Neural cell (in vitro differentiated cells): ENCODE results near the gene SERPINI1. TPM values are rescaled to one million over a fixed set of nuclear protein-coding genes. Genes with fewer than 3 reads are reported as not detected.

Experiments
- H2AFZ ChIP-seq: fragments of 200-600, 300-800 bp; sonication (generic), shearing (Covaris generic); 2 replicates; pipeline ENCODE4 v1.6.0; 2014; ENCODE audit warnings: low read depth, mild to moderate bottlenecking, antibody characterized with exemption, low read length, moderate library complexity
- H3F3A ChIP-seq: fragments of 200-600 bp; shearing (Covaris generic); 2 replicates; pipeline ENCODE4 v1.6.1; 2016; ENCODE audit warnings: mild to moderate bottlenecking, moderate library complexity, mixed read lengths, antibody characterized with exemption, low read length; ENCODE audit not compliant: insufficient read depth, poor library complexity, severe bottlenecking
- H3K27ac ChIP-seq: fragments of 200-600, 300-800 bp; sonication (generic), shearing (Covaris generic); 2 replicates; pipeline ENCODE4 v1.5.1; 2014; ENCODE audit warnings: mild to moderate bottlenecking, low read length, moderate library complexity
- H3K27me3 ChIP-seq: fragments of 300-800, 200-600 bp; sonication (generic), shearing (Covaris generic); 2 replicates; pipeline ENCODE4 v1.6.0; 2014; ENCODE audit warnings: mild to moderate bottlenecking, low read depth, low read length, moderate library complexity; ENCODE audit not compliant: insufficient read depth
- H3K36me3 ChIP-seq: fragments of 300-800, 200-600 bp; sonication (generic), shearing (Covaris generic); 2 replicates; pipeline ENCODE4 v1.5.1; 2014; ENCODE audit warnings: mild to moderate bottlenecking, antibody characterized with exemption, low read length, moderate library complexity; ENCODE audit not compliant: insufficient read depth
- H3K4me2 ChIP-seq: fragments of 300-800, 200-600 bp; sonication (generic), shearing (Covaris generic); 2 replicates; pipeline ENCODE4 v1.6.0; 2014; ENCODE audit warnings: mild to moderate bottlenecking, low read length
- H3K4me3 ChIP-seq: fragments of 300-800, 200-600 bp; sonication (generic), shearing (Covaris generic); 2 replicates; pipeline ENCODE4 v1.5.1; 2014; ENCODE audit warnings: mild to moderate bottlenecking, low read length, moderate library complexity
- H3K79me2 ChIP-seq: fragments of 200-600 bp; shearing (Covaris generic); replicated peaks from 2 replicates; pipeline ENCODE4 v1.6.0; 2014; ENCODE audit warnings: mild to moderate bottlenecking, low read length, moderate library complexity; ENCODE audit not compliant: insufficient read depth
- H3K9ac ChIP-seq: fragments of 300-800, 200-600 bp; sonication (generic), shearing (Covaris generic); 2 replicates; pipeline ENCODE4 v1.6.1; 2016; ENCODE audit warnings: mild to moderate bottlenecking, low read length, mixed read lengths
- H3K9me2 ChIP-seq: fragments of 200-600 bp; shearing (Covaris generic); 2 replicates; pipeline ENCODE4 v1.6.1; 2016; ENCODE audit warnings: mild to moderate bottlenecking, low read length, mixed read lengths; ENCODE audit not compliant: insufficient read depth
- H3K9me3 ChIP-seq: fragments of 200-600, 300-800 bp; sonication (generic), shearing (Covaris generic); 2 replicates; pipeline ENCODE4 v1.6.1; 2016; ENCODE audit warnings: mild to moderate bottlenecking, mixed run types, low read length, moderate library complexity, mixed read lengths
- H4K20me1 ChIP-seq: fragments of 200-600 bp; shearing (Covaris generic); 2 replicates; pipeline ENCODE4 v1.6.1; 2016; ENCODE audit warnings: mild to moderate bottlenecking, mixed run types; ENCODE audit not compliant: insufficient read depth
- EP300 ChIP-seq: fragments of 450-650 bp; conservative IDR thresholded peaks from 2 replicates; pipeline ENCODE4 v1.6.1; 2014; ENCODE audit warnings: antibody characterized with exemption, mild to moderate bottlenecking, moderate library complexity; ENCODE audit not compliant: poor library complexity, severe bottlenecking
- EZH2 ChIP-seq: fragments of 200-600, 300-800 bp; shearing (Covaris generic), sonication (generic); IDR thresholded peaks from 2 replicates; pipeline ENCODE4 v1.6.1; 2014; ENCODE audit warnings: antibody characterized with exemption, low read length, borderline replicate concordance, mild to moderate bottlenecking; ENCODE audit not compliant: insufficient read depth, poor library complexity, severe bottlenecking
- MXI1 ChIP-seq: fragments of 450-650 bp; conservative IDR thresholded peaks from 2 replicates; pipeline ENCODE4 v1.6.1; 2014; ENCODE audit warnings: antibody characterized with exemption, mild to moderate bottlenecking; ENCODE audit not compliant: poor library complexity, severe bottlenecking
- POLR2AphosphoS5 ChIP-seq: IDR thresholded peaks from 2 replicates; pipeline ENCODE4 v1.6.1; 2012
- RAD21 ChIP-seq: fragments of 450-650 bp; conservative IDR thresholded peaks from 2 replicates; pipeline ENCODE4 v1.6.1; 2014; ENCODE audit warnings: antibody characterized with exemption, mild to moderate bottlenecking, moderate library complexity
- SMC3 ChIP-seq: fragments of 450-650 bp; conservative IDR thresholded peaks from 2 replicates; pipeline ENCODE4 v1.6.1; 2014; ENCODE audit warnings: antibody characterized with exemption, mild to moderate bottlenecking, moderate library complexity; ENCODE audit not compliant: poor library complexity
- TAF1 ChIP-seq: IDR thresholded peaks from 2 replicates; pipeline ENCODE4 v1.6.1; 2012; ENCODE audit warnings: low read depth
- polyA plus RNA-seq: library from polyadenylated mRNA; depleted of rRNA; stranded (reverse); fragments of >200 nt; gene quantifications from 2 replicates; pipeline ENCODE4 v1.2.3, GENCODE V29; 2014
- TF ChIP-seq, protein P1 (sequence below): fragments of 450-650 bp; IDR thresholded peaks from 2 replicates; pipeline ENCODE4 v1.5.1; 2014; ENCODE audit warnings: antibody characterized with exemption, mild to moderate bottlenecking, moderate library complexity; ENCODE audit not compliant: poor library complexity, severe bottlenecking
- TF ChIP-seq, protein P2 (sequence below): IDR thresholded peaks from 2 replicates; pipeline ENCODE4 v1.6.1; 2012; ENCODE audit warnings: borderline replicate concordance

SERPINI1 gene
- polyA plus RNA-seq, 1 donor from 2014 or later: 150 TPM

DNA sequence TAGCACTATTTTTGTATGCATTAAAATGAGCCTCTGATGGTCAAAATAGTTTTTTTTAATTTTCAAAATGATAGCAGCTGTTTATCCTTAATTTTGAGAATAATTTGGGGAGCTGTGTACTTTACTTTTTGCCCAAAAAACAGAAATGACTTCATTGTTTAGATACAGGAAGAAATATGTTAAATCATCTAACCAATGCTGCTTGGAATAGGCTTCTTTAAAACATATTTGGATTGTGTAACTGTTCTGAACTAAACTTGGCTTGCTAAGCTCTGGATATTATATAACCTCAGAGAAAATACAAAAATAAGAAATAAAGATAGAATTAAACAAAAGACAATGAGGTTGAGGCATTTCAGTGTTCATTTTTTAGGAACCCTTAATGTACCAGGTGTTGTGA lies 119.3 kb downstream of the SERPINI1 start:
- no peaks in the 10 kb centered on the region for H3K36me3 ChIP-seq
- H2AFZ ChIP-seq: no peak overlapping the region
- no peak overlapping the region for H3K4me2 ChIP-seq
- no peaks in the 10 kb centered on the region for H3K9me2 ChIP-seq
- H3K27ac ChIP-seq: no peak overlapping the region
- no peak overlapping the region for H3K4me3 ChIP-seq
- no peaks in the 10 kb centered on the region for H3K9me3 ChIP-seq
- H3F3A ChIP-seq: peaks cover 2% of the 10 kb centered on the region
- H3K9ac ChIP-seq: no peak overlapping the region
- H4K20me1 ChIP-seq: no peaks in the 10 kb centered on the region
- H3K79me2 ChIP-seq: no peaks in the 10 kb centered on the region
- no peaks in the 10 kb centered on the region for H3K27me3 ChIP-seq
- TF ChIP-seq, protein P1, sequence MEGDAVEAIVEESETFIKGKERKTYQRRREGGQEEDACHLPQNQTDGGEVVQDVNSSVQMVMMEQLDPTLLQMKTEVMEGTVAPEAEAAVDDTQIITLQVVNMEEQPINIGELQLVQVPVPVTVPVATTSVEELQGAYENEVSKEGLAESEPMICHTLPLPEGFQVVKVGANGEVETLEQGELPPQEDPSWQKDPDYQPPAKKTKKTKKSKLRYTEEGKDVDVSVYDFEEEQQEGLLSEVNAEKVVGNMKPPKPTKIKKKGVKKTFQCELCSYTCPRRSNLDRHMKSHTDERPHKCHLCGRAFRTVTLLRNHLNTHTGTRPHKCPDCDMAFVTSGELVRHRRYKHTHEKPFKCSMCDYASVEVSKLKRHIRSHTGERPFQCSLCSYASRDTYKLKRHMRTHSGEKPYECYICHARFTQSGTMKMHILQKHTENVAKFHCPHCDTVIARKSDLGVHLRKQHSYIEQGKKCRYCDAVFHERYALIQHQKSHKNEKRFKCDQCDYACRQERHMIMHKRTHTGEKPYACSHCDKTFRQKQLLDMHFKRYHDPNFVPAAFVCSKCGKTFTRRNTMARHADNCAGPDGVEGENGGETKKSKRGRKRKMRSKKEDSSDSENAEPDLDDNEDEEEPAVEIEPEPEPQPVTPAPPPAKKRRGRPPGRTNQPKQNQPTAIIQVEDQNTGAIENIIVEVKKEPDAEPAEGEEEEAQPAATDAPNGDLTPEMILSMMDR: no peak
- TF ChIP-seq POLR2AphosphoS5 (no peak), EP300 (no peak), EZH2 (no peak), SMC3 (no peak), RAD21 (no peak)

DNA sequence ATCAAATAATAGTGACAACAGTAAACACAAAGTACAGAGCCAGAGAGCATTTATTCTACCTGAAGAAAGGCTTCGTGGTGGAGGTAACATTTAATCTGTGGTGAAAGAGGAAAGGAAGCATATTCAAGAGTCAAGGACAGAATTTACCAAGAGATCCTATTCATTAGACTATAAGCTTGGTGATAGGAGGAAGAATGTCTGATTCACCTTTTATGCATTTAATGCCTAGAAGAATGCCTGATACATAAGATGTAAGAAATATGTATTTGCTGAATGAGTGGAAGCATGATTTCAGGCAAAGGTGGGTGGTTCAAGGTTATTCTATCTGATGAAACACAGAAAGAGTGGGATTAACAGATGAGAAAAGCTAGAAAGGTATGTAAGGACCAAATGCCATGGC lies 119.8 kb downstream of the SERPINI1 start:
- Histone ChIP-seq H3K36me3 (no peaks in the 10 kb centered on the region), H3K27me3 (no peaks in the 10 kb centered on the region), H3K4me3 (no peak overlapping the region), H3K79me2 (no peaks in the 10 kb centered on the region), H4K20me1 (no peaks in the 10 kb centered on the region), H3F3A (peaks cover 2% of the 10 kb centered on the region), H3K9me3 (no peaks in the 10 kb centered on the region), H2AFZ (no peak overlapping the region), H3K27ac (no peak overlapping the region), H3K9ac (no peak overlapping the region), H3K4me2 (no peak overlapping the region), H3K9me2 (no peaks in the 10 kb centered on the region)
- TF ChIP-seq POLR2AphosphoS5 (no peak), SMC3 (no peak), MXI1 (no peak), EZH2 (no peak), EP300 (no peak), TAF1 (no peak), RAD21 (no peak)
- TF ChIP-seq, protein P2, sequence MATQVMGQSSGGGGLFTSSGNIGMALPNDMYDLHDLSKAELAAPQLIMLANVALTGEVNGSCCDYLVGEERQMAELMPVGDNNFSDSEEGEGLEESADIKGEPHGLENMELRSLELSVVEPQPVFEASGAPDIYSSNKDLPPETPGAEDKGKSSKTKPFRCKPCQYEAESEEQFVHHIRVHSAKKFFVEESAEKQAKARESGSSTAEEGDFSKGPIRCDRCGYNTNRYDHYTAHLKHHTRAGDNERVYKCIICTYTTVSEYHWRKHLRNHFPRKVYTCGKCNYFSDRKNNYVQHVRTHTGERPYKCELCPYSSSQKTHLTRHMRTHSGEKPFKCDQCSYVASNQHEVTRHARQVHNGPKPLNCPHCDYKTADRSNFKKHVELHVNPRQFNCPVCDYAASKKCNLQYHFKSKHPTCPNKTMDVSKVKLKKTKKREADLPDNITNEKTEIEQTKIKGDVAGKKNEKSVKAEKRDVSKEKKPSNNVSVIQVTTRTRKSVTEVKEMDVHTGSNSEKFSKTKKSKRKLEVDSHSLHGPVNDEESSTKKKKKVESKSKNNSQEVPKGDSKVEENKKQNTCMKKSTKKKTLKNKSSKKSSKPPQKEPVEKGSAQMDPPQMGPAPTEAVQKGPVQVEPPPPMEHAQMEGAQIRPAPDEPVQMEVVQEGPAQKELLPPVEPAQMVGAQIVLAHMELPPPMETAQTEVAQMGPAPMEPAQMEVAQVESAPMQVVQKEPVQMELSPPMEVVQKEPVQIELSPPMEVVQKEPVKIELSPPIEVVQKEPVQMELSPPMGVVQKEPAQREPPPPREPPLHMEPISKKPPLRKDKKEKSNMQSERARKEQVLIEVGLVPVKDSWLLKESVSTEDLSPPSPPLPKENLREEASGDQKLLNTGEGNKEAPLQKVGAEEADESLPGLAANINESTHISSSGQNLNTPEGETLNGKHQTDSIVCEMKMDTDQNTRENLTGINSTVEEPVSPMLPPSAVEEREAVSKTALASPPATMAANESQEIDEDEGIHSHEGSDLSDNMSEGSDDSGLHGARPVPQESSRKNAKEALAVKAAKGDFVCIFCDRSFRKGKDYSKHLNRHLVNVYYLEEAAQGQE: no peak
- TF ChIP-seq, protein P1: no peak
